Mesenteric fat pad (tissue), 1 donor: Measurements from ENCODE around the gene MAP7. TPM values are rescaled to one million over a fixed set of nuclear protein-coding genes. Genes with fewer than 3 reads are reported as not detected.
"Not testable (repeated sequence)": the region's sequence is repeated elsewhere in the genome, so short reads cannot be mapped to it uniquely, and the experiment has no call there.

Experiments
- DNase-seq: peaks from one replicate; pipeline ENCODE4 v3.0.0-alpha.2; 2020; ENCODE audit warnings: low spot score
- total RNA-seq: library from RNA; stranded (reverse); fragmentation: NEBNext Ultra II Directional; extraction: Animal tissue kit (Norgen Biotek cat#: 25700); gene quantifications from one replicate; pipeline ENCODE4 v1.2.1, GENCODE V29; 2021
- donor health status: DM: yes; HTN: yes; CAD: no.

MAP7 gene
- total RNA-seq, 1 donor from 2014 or later = 5.2 TPM

- DNase-seq = no peak
These were observed 78.3 kb downstream of the MAP7 start for GRCh38 chr6:136471922-136472321.

GRCh38 chr6:136471372-136471771, 78.8 kb downstream of the MAP7 start:
- no peak for DNase-seq

- no peak for DNase-seq
These were observed 80.2 kb downstream of the MAP7 start for GRCh38 chr6:136470044-136470443.

GRCh38 chr6:136469154-136469553, 81.1 kb downstream of the MAP7 start:
- no peak for DNase-seq

- no peak for DNase-seq
These were observed 81.5 kb downstream of the MAP7 start for GRCh38 chr6:136468711-136469110.

- DNase-seq = no peak
These were observed 83.0 kb downstream of the MAP7 start for GRCh38 chr6:136467186-136467585.

GRCh38 chr6:136466777-136467176, 83.4 kb downstream of the MAP7 start:
- DNase-seq = no peak

GRCh38 chr6:136465766-136466303, 84.4 kb downstream of the MAP7 start:
- no peak for DNase-seq

GRCh38 chr6:136464874-136465273, 85.3 kb downstream of the MAP7 start:
- no peak for DNase-seq

- DNase-seq = no peak
These were observed 86.1 kb downstream of the MAP7 start for GRCh38 chr6:136464148-136464547.

- no peak for DNase-seq
These were observed 86.5 kb downstream of the MAP7 start for GRCh38 chr6:136463743-136464142.

GRCh38 chr6:136446579-136447187, 103.5 kb downstream of the MAP7 start:
- DNase-seq = no peak

GRCh38 chr6:136446145-136446544, 104.1 kb downstream of the MAP7 start:
- no peak for DNase-seq

- DNase-seq = no peak
These were observed 105.2 kb downstream of the MAP7 start for GRCh38 chr6:136445063-136445462.

GRCh38 chr6:136440203-136440602, 110.0 kb downstream of the MAP7 start:
- DNase-seq = no peak

- no peak for DNase-seq
These were observed 110.6 kb downstream of the MAP7 start for GRCh38 chr6:136439514-136440190.

- no peak for DNase-seq
These were observed 111.8 kb downstream of the MAP7 start for GRCh38 chr6:136438441-136438840.

- no peak for DNase-seq
These were observed 113.0 kb downstream of the MAP7 start for GRCh38 chr6:136437246-136437645.

- no peak for DNase-seq
These were observed 115.1 kb downstream of the MAP7 start for GRCh38 chr6:136435101-136435500.

- not testable (repeated sequence) for DNase-seq
These were observed 118.9 kb downstream of the MAP7 start for GRCh38 chr6:136431306-136431705.

GRCh38 chr6:136429264-136430065, 120.8 kb downstream of the MAP7 start:
- no peak for DNase-seq

GRCh38 chr6:136427378-136427717, 122.9 kb downstream of the MAP7 start:
- DNase-seq = no peak
